NCI-H345 (cell line): Measurements from ENCODE around the gene TOR1A.

Experiments
- DNase-seq: peaks from one replicate; lab custom pipeline; 2025; lab: John Stamatoyannopoulos, UW

TOR1A gene

GRCh38 chr9:129852579-129852978, 28.6 kb upstream of the TOR1A start:
- no peak for DNase-seq

GRCh38 chr9:129851821-129852220, 27.9 kb upstream of the TOR1A start:
- DNase-seq, result no peak

GRCh38 chr9:129850821-129851550, 27.1 kb upstream of the TOR1A start:
- no peak for DNase-seq

- DNase-seq, result no peak
Observed at GRCh38 chr9:129849901-129850300, 26.0 kb upstream of the TOR1A start.

GRCh38 chr9:129848712-129849441, 24.9 kb upstream of the TOR1A start:
- DNase-seq, result no peak

GRCh38 chr9:129845373-129845772, 21.4 kb upstream of the TOR1A start:
- no peak for DNase-seq

GRCh38 chr9:129841071-129841470, 17.1 kb upstream of the TOR1A start:
- DNase-seq, result no peak

GRCh38 chr9:129840034-129840433, 16.1 kb upstream of the TOR1A start:
- peak; percentile 97 for DNase-seq

GRCh38 chr9:129839324-129840023, 15.5 kb upstream of the TOR1A start:
- no peak for DNase-seq

- DNase-seq, result no peak
Observed at GRCh38 chr9:129838707-129839259, 14.8 kb upstream of the TOR1A start.

GRCh38 chr9:129836311-129837007, 12.5 kb upstream of the TOR1A start:
- no peak for DNase-seq

GRCh38 chr9:129835860-129836223, 11.9 kb upstream of the TOR1A start:
- no peak for DNase-seq

GRCh38 chr9:129835128-129835859, 11.4 kb upstream of the TOR1A start, which contains the start of the genes C9orf78 and USP20:
C9orf78 (minus strand) TSS chr9:129835275; CDS start chr9:129835221, 54 bp downstream.
USP20 (plus strand) TSS chr9:129835458; CDS start chr9:129852556, 17,098 bp downstream.
- peak; percentile 98 for DNase-seq

- DNase-seq, result no peak
Observed at GRCh38 chr9:129834489-129835127, 10.7 kb upstream of the TOR1A start.

- DNase-seq, result no peak
Observed at GRCh38 chr9:129832982-129833381, 9.0 kb upstream of the TOR1A start.

- DNase-seq, result no peak
Observed at GRCh38 chr9:129828969-129829368, 5.0 kb upstream of the TOR1A start.

- no peak for DNase-seq
Observed at GRCh38 chr9:129828051-129828450, 4.1 kb upstream of the TOR1A start.

- no peak for DNase-seq
Observed at GRCh38 chr9:129826759-129827158, 2.8 kb upstream of the TOR1A start.

GRCh38 chr9:129826344-129826743, 2.4 kb upstream of the TOR1A start:
- no peak for DNase-seq

- DNase-seq, result no peak
Observed at GRCh38 chr9:129823542-129823934, 398 bp downstream of the TOR1A start.
